ENCODE data around the gene SNAPC1.
"Not testable (repeated sequence)": the region's sequence is repeated elsewhere in the genome, so short reads cannot be mapped to it uniquely, and the experiment has no call there.

SNAPC1 gene

GRCh38 chr14:61750708-61751474 lies 11.3 kb upstream of the SNAPC1 start:
- DNase-seq = no peak

GRCh38 chr14:61751475-61751989 lies 10.7 kb upstream of the SNAPC1 start:
- no peak for DNase-seq

GRCh38 chr14:61752626-61753025 lies 9.6 kb upstream of the SNAPC1 start:
- DNase-seq = no peak

- no peak for DNase-seq
Measured at GRCh38 chr14:61753631-61754030, 8.6 kb upstream of the SNAPC1 start.

GRCh38 chr14:61754627-61755381 lies 7.4 kb upstream of the SNAPC1 start:
- DNase-seq = no peak

GRCh38 chr14:61755382-61755742 lies 6.9 kb upstream of the SNAPC1 start:
- DNase-seq = not testable (repeated sequence)

GRCh38 chr14:61756135-61756534 lies 6.1 kb upstream of the SNAPC1 start:
- DNase-seq = no peak

GRCh38 chr14:61759878-61760277 lies 2.3 kb upstream of the SNAPC1 start:
- no peak for DNase-seq

GRCh38 chr14:61761557-61761956 lies 663 bp upstream of the SNAPC1 start:
- DNase-seq = no peak

- DNase-seq = no peak
Measured at GRCh38 chr14:61764342-61765122, 2.3 kb downstream of the SNAPC1 start.

- no peak for DNase-seq
Measured at GRCh38 chr14:61765225-61765943, 3.2 kb downstream of the SNAPC1 start.

- DNase-seq = no peak
Measured at GRCh38 chr14:61766151-61766550, 3.9 kb downstream of the SNAPC1 start.

GRCh38 chr14:61768240-61768639 lies 6.0 kb downstream of the SNAPC1 start:
- DNase-seq = no peak

GRCh38 chr14:61769893-61770292 lies 7.7 kb downstream of the SNAPC1 start:
- no peak for DNase-seq

- no peak for DNase-seq
Measured at GRCh38 chr14:61774861-61775260, 12.6 kb downstream of the SNAPC1 start.

- DNase-seq = no peak
Measured at GRCh38 chr14:61780125-61780524, 17.9 kb downstream of the SNAPC1 start.

- DNase-seq = no peak
Measured at GRCh38 chr14:61797309-61797708, 35.1 kb downstream of the SNAPC1 start.

GRCh38 chr14:61802010-61802568 lies 39.9 kb downstream of the SNAPC1 start:
- no peak for DNase-seq

- DNase-seq = no peak
Measured at GRCh38 chr14:61803755-61804154, 41.5 kb downstream of the SNAPC1 start.

- no peak for DNase-seq
Measured at GRCh38 chr14:61805451-61805850, 43.2 kb downstream of the SNAPC1 start.

- no peak for DNase-seq
Measured at GRCh38 chr14:61811882-61812346, 49.7 kb downstream of the SNAPC1 start.

Measured in NCI-H1092 (cell line).